Fibroblast of lung (primary cell): ENCODE results near the gene SDF2L1.

Experiments
- EZH2 ChIP-seq: IDR thresholded peaks from 2 replicates; pipeline ENCODE4 v1.5.1; 2012; ENCODE audit warnings: low read length, control low read depth, mild to moderate bottlenecking; ENCODE audit errors: missing control alignments
- TF ChIP-seq, protein P1 (sequence below), 2 donors: IDR thresholded peaks in 1 of 2; conservative IDR thresholded peaks in 1 of 2; 1 replicate in 1 of 2; 2 replicates in 1 of 2; pipeline ENCODE4 v1.5.1; 2011 to 2012; ENCODE audit warnings: low read length in 2 of 2, control low read depth in 1 of 2, inconsistent platforms in 1 of 2, low read depth in 1 of 2, mild to moderate bottlenecking in 1 of 2

GRCh38 chr22:21682385-21683175 is 40.5 kb downstream of the SDF2L1 start:
- TF ChIP-seq, protein P1, sequence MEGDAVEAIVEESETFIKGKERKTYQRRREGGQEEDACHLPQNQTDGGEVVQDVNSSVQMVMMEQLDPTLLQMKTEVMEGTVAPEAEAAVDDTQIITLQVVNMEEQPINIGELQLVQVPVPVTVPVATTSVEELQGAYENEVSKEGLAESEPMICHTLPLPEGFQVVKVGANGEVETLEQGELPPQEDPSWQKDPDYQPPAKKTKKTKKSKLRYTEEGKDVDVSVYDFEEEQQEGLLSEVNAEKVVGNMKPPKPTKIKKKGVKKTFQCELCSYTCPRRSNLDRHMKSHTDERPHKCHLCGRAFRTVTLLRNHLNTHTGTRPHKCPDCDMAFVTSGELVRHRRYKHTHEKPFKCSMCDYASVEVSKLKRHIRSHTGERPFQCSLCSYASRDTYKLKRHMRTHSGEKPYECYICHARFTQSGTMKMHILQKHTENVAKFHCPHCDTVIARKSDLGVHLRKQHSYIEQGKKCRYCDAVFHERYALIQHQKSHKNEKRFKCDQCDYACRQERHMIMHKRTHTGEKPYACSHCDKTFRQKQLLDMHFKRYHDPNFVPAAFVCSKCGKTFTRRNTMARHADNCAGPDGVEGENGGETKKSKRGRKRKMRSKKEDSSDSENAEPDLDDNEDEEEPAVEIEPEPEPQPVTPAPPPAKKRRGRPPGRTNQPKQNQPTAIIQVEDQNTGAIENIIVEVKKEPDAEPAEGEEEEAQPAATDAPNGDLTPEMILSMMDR (conservative IDR thresholded peaks at IDR 0.05 in 1 of 2, IDR thresholded peaks at IDR 0.05 in 1 of 2; ENCODE audit: low read depth in 1 of 2, low read length in 2 of 2) = no peak
- TF ChIP-seq EZH2 = no peak
